Liver (tissue), 9 donors: Measurements from ENCODE around the gene ACSL4. TPM values are rescaled to one million over a fixed set of nuclear protein-coding genes. Genes with fewer than 3 reads are reported as not detected.

ENCODE experiments used
- DNase-seq: peaks from one replicate; pipeline ENCODE4 v3.0.0-alpha.2; 2017; ENCODE audit warnings: low spot score
- H3K27ac ChIP-seq, 2 donors: one replicate each; pipeline ENCODE4 v1.7.0; 2013; ENCODE audit warnings: inconsistent platforms in 2 of 2, low read length in 2 of 2, control low read depth in 1 of 2, low read depth in 1 of 2, mild to moderate bottlenecking in 1 of 2
- H3K27me3 ChIP-seq, 4 donors: one replicate each; pipeline versions ENCODE4 v1.6.1 to v1.7.0; 2013; ENCODE audit warnings: low read length in 3 of 4, inconsistent platforms in 1 of 4, mild to moderate bottlenecking in 1 of 4, moderate library complexity in 1 of 4; ENCODE audit not compliant: control insufficient read depth in 4 of 4, insufficient read depth in 4 of 4
- H3K36me3 ChIP-seq, 4 donors: one replicate each; pipeline versions ENCODE4 v1.6.1 to v1.7.0; 2013; ENCODE audit warnings: low read length in 3 of 4, mild to moderate bottlenecking in 3 of 4, low read depth in 1 of 4, moderate library complexity in 1 of 4; ENCODE audit not compliant: control insufficient read depth in 4 of 4, insufficient read depth in 3 of 4
- H3K4me1 ChIP-seq, 4 donors: one replicate each; pipeline versions ENCODE4 v1.6.1 to v1.7.0; 2013; ENCODE audit warnings: low read length in 3 of 4, mild to moderate bottlenecking in 3 of 4, moderate library complexity in 1 of 4; ENCODE audit not compliant: control insufficient read depth in 4 of 4, insufficient read depth in 4 of 4
- H3K4me3 ChIP-seq, 3 donors: one replicate each; pipeline versions ENCODE4 v1.6.1 to v1.7.0; 2013; ENCODE audit warnings: low read length in 3 of 3, control low read depth in 1 of 3, low read depth in 1 of 3, mild to moderate bottlenecking in 1 of 3
- H3K9ac ChIP-seq, 2 donors: one replicate each; pipeline ENCODE4 v1.7.0; 2013; ENCODE audit warnings: low read length in 2 of 2, mild to moderate bottlenecking in 2 of 2, moderate library complexity in 2 of 2, control low read depth in 1 of 2, low read depth in 1 of 2
- H3K9me3 ChIP-seq, 4 donors: one replicate each; pipeline versions ENCODE4 v1.6.1 to v1.7.0; 2013; ENCODE audit warnings: low read length in 3 of 4; ENCODE audit not compliant: control insufficient read depth in 4 of 4
- EGR1 ChIP-seq, 2 donors: IDR thresholded peaks; 2 replicates each; pipeline ENCODE4 v1.6.1; 2016 to 2018; ENCODE audit warnings: antibody characterized with exemption in 2 of 2, low read depth in 2 of 2
- FOXA1 ChIP-seq: IDR thresholded peaks from 2 replicates; pipeline ENCODE4 v1.6.1; 2016; ENCODE audit warnings: antibody characterized with exemption
- FOXA2 ChIP-seq: IDR thresholded peaks from 2 replicates; pipeline ENCODE4 v1.6.1; 2016; ENCODE audit warnings: antibody characterized with exemption
- GABPA ChIP-seq, 2 donors: IDR thresholded peaks in 1 of 2; conservative IDR thresholded peaks in 1 of 2; 2 replicates each; pipeline ENCODE4 v1.6.1; 2016; ENCODE audit warnings: antibody characterized with exemption in 2 of 2, mild to moderate bottlenecking in 1 of 2, moderate library complexity in 1 of 2
- HNF4A ChIP-seq, 2 donors: conservative IDR thresholded peaks; 2 replicates each; pipeline ENCODE4 v1.6.1; 2016; ENCODE audit warnings: antibody characterized with exemption in 2 of 2, mild to moderate bottlenecking in 2 of 2
- HNF4G ChIP-seq: IDR thresholded peaks from 2 replicates; pipeline ENCODE4 v1.6.1; 2016; ENCODE audit warnings: antibody characterized with exemption
- JUND ChIP-seq, 2 donors: IDR thresholded peaks; 2 replicates each; pipeline ENCODE4 v1.6.1; 2016; ENCODE audit warnings: antibody characterized with exemption in 2 of 2
- NR2F2 ChIP-seq: IDR thresholded peaks from 2 replicates; pipeline ENCODE4 v1.6.1; 2016; ENCODE audit warnings: antibody characterized with exemption
- RAD21 ChIP-seq, 2 donors: IDR thresholded peaks; 2 replicates each; pipeline ENCODE4 v1.6.1; 2016; ENCODE audit warnings: antibody characterized with exemption in 2 of 2, mild to moderate bottlenecking in 2 of 2
- RXRA ChIP-seq, 2 donors: IDR thresholded peaks; 2 replicates each; pipeline ENCODE4 v1.6.1; 2017 to 2018; ENCODE audit warnings: antibody characterized with exemption in 2 of 2, mild to moderate bottlenecking in 1 of 2
- SP1 ChIP-seq: IDR thresholded peaks from 2 replicates; pipeline ENCODE4 v1.6.1; 2018; ENCODE audit warnings: antibody characterized with exemption, mild to moderate bottlenecking
- TAF1 ChIP-seq: conservative IDR thresholded peaks from 2 replicates; pipeline ENCODE4 v1.6.1; 2016; ENCODE audit warnings: antibody characterized with exemption, mild to moderate bottlenecking
- YY1 ChIP-seq: IDR thresholded peaks from 2 replicates; pipeline ENCODE4 v1.6.1; 2016; ENCODE audit warnings: antibody characterized with exemption, mild to moderate bottlenecking
- WGBS: extraction: QIAGEN DNeasy Blood & Tissue Kit; methylation state at CpG from one replicate; pipeline ENCODE4 v1.1.7; 2013; 5-methylcytosine and 5-hydroxymethylcytosine counted together
- polyA plus RNA-seq, 2 donors: library from polyadenylated mRNA; stranded (reverse) in 1 of 2; unstranded in 1 of 2; fragments of 200-250 nt in 1 of 2; fragments of >200 nt in 1 of 2; fragmentation: Nextera tagmentation in 1 of 2; extraction: Ambion mirVana in 1 of 2; gene quantifications; one replicate each; pipeline versions ENCODE4 v1.2.1 to v1.2.3, GENCODE V29; 2013 to 2015
- total RNA-seq, 2 donors: library from RNA; depleted of rRNA; stranded (reverse); fragments of >200 nt; gene quantifications; one replicate each; pipeline ENCODE4 v1.2.3, GENCODE V29; 2014
- TF ChIP-seq, protein P1 (sequence below): IDR thresholded peaks from 2 replicates; pipeline ENCODE4 v1.6.1; 2016; ENCODE audit warnings: antibody characterized with exemption
- TF ChIP-seq, protein P2 (sequence below): IDR thresholded peaks from 2 replicates; pipeline ENCODE4 v1.6.1; 2016; ENCODE audit warnings: antibody characterized with exemption, mild to moderate bottlenecking
- TF ChIP-seq, protein P3 (sequence below): IDR thresholded peaks from 2 replicates; pipeline ENCODE4 v1.6.1; 2016; ENCODE audit warnings: antibody characterized with exemption
- TF ChIP-seq, protein P4 (sequence below): fragments of 150-350 bp; IDR thresholded peaks from 2 replicates; pipeline ENCODE4 v1.5.1; 2017; ENCODE audit warnings: improper control_type of control experiment, low read depth, low read length; ENCODE audit not compliant: missing input control
- donor health status: healthy.
- donor health status: healthy.
- donor health status: healthy.
- donor health status: healthy.
- donor health status: healthy.

Gene ACSL4
- total and polyA plus RNA-seq, 4 donors, result 5.3 to 928 (median 20.0) TPM

DNA sequence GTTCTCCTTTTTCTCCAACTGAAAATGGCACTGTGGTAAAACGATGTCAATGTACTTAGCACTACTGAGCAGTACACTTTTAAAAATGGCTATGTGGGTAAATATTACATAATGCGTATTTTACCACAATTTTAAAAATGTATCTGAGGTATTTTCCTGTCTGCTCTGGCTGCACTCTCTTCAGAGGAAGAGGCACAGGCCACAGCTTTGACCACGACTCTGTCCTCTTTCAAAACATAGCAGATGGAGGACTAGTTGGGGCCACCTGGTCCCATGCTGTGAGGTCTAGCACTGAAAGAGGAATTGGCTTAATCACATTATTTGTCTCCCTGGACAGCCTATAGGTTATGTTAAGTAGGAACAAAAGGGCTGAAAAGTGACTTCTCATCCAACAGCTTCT lies 113.3 kb downstream of the ACSL4 start:
- Histone ChIP-seq H3K4me3 (no peak overlapping the region), H3K4me1 (no peaks in the 10 kb centered on the region), H3K27me3 (peaks cover 0 to 2% (median 0%) of the 10 kb centered on the region in 4 donors), H3K9ac (no peak overlapping the region), H3K36me3 (no peaks in the 10 kb centered on the region), H3K27ac (no peak overlapping the region), H3K9me3 (no peaks in the 10 kb centered on the region)
- no peak for DNase-seq
- TF ChIP-seq, protein P1, sequence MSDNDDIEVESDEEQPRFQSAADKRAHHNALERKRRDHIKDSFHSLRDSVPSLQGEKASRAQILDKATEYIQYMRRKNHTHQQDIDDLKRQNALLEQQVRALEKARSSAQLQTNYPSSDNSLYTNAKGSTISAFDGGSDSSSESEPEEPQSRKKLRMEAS, result no peak
- TF ChIP-seq NR2F2, result no peak
- no peak for TF ChIP-seq JUND (IDR thresholded peaks at IDR 0.05)
- no peak for TF ChIP-seq RAD21 (IDR thresholded peaks at IDR 0.05)
- TF ChIP-seq EGR1 (IDR thresholded peaks at IDR 0.05; ENCODE audit: low read depth in 2 of 2), result no peak
- TF ChIP-seq FOXA1, result no peak
- TF ChIP-seq, protein P2, sequence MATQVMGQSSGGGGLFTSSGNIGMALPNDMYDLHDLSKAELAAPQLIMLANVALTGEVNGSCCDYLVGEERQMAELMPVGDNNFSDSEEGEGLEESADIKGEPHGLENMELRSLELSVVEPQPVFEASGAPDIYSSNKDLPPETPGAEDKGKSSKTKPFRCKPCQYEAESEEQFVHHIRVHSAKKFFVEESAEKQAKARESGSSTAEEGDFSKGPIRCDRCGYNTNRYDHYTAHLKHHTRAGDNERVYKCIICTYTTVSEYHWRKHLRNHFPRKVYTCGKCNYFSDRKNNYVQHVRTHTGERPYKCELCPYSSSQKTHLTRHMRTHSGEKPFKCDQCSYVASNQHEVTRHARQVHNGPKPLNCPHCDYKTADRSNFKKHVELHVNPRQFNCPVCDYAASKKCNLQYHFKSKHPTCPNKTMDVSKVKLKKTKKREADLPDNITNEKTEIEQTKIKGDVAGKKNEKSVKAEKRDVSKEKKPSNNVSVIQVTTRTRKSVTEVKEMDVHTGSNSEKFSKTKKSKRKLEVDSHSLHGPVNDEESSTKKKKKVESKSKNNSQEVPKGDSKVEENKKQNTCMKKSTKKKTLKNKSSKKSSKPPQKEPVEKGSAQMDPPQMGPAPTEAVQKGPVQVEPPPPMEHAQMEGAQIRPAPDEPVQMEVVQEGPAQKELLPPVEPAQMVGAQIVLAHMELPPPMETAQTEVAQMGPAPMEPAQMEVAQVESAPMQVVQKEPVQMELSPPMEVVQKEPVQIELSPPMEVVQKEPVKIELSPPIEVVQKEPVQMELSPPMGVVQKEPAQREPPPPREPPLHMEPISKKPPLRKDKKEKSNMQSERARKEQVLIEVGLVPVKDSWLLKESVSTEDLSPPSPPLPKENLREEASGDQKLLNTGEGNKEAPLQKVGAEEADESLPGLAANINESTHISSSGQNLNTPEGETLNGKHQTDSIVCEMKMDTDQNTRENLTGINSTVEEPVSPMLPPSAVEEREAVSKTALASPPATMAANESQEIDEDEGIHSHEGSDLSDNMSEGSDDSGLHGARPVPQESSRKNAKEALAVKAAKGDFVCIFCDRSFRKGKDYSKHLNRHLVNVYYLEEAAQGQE, result no peak
- TF ChIP-seq HNF4G, result no peak
- TF ChIP-seq, protein P3, sequence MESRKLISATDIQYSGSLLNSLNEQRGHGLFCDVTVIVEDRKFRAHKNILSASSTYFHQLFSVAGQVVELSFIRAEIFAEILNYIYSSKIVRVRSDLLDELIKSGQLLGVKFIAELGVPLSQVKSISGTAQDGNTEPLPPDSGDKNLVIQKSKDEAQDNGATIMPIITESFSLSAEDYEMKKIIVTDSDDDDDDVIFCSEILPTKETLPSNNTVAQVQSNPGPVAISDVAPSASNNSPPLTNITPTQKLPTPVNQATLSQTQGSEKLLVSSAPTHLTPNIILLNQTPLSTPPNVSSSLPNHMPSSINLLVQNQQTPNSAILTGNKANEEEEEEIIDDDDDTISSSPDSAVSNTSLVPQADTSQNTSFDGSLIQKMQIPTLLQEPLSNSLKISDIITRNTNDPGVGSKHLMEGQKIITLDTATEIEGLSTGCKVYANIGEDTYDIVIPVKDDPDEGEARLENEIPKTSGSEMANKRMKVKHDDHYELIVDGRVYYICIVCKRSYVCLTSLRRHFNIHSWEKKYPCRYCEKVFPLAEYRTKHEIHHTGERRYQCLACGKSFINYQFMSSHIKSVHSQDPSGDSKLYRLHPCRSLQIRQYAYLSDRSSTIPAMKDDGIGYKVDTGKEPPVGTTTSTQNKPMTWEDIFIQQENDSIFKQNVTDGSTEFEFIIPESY, result no peak
- no peak for TF ChIP-seq SP1
- TF ChIP-seq GABPA (IDR thresholded peaks at IDR 0.05 in 1 of 2, conservative IDR thresholded peaks at IDR 0.05 in 1 of 2), result no peak
- TF ChIP-seq HNF4A (conservative IDR thresholded peaks at IDR 0.05), result no peak
- no peak for TF ChIP-seq YY1
- no peak for TF ChIP-seq TAF1
- TF ChIP-seq, protein P4, sequence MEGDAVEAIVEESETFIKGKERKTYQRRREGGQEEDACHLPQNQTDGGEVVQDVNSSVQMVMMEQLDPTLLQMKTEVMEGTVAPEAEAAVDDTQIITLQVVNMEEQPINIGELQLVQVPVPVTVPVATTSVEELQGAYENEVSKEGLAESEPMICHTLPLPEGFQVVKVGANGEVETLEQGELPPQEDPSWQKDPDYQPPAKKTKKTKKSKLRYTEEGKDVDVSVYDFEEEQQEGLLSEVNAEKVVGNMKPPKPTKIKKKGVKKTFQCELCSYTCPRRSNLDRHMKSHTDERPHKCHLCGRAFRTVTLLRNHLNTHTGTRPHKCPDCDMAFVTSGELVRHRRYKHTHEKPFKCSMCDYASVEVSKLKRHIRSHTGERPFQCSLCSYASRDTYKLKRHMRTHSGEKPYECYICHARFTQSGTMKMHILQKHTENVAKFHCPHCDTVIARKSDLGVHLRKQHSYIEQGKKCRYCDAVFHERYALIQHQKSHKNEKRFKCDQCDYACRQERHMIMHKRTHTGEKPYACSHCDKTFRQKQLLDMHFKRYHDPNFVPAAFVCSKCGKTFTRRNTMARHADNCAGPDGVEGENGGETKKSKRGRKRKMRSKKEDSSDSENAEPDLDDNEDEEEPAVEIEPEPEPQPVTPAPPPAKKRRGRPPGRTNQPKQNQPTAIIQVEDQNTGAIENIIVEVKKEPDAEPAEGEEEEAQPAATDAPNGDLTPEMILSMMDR, result no peak
- no peak for TF ChIP-seq FOXA2
- 79% methylated on average over 3 of the region's 3 CpGs for WGBS

DNA sequence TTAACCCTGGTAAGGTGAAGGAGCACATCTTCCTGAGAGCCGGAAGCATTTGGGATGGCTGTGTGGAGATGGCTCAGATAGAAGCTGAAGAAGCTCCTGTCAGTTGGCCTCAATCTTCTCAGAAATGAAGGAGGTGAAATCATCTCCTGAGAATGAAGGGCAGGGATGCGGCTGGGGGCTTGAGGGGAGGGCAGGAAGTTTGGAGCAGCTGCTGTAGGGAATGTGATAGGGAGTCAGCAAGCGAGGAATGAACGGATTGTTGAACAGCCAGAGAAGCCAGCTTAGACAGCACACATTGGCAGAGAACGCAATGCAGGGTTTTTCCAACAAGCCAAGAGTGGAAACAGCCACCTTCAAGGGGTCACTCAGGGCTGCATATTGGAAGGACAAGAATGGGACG lies 118.1 kb downstream of the ACSL4 start:
- WGBS, result 78% methylated on average over 6 of the region's 6 CpGs
- Histone ChIP-seq H3K27me3 (peaks cover 0 to 5% (median 0%) of the 10 kb centered on the region in 4 donors), H3K9me3 (no peaks in the 10 kb centered on the region)

More for the DNA sequence above, 118.1 kb downstream of the ACSL4 start:
- Histone ChIP-seq H3K4me1 (no peaks in the 10 kb centered on the region), H3K9ac (no peak overlapping the region), H3K4me3 (no peak overlapping the region), H3K27ac (no peak overlapping the region), H3K36me3 (no peaks in the 10 kb centered on the region)
- TF ChIP-seq NR2F2 (no peak), RXRA (IDR thresholded peaks at IDR 0.05) (no peak), SP1 (no peak), GABPA (IDR thresholded peaks at IDR 0.05 in 1 of 2, conservative IDR thresholded peaks at IDR 0.05 in 1 of 2) (no peak), HNF4G (no peak), JUND (IDR thresholded peaks at IDR 0.05) (no peak), HNF4A (conservative IDR thresholded peaks at IDR 0.05) (no peak), TAF1 (no peak), FOXA2 (no peak)
- TF ChIP-seq, protein P3, result no peak
- TF ChIP-seq, protein P4, result no peak
- no peak for DNase-seq
